ENCODE results near the gene ADM2. TPM values are rescaled to one million over a fixed set of nuclear protein-coding genes. Genes with fewer than 3 reads are reported as not detected.
A peak's percentile ranks its signal among the peaks of the same experiment; 100 is the strongest.

Gene ADM2
- total and polyA plus RNA-seq, 2 of the 13 experiments (the other 11 are each of a cell fraction or from before 2014, with no cell fraction given): 1.2 to 3.0 TPM

DNA sequence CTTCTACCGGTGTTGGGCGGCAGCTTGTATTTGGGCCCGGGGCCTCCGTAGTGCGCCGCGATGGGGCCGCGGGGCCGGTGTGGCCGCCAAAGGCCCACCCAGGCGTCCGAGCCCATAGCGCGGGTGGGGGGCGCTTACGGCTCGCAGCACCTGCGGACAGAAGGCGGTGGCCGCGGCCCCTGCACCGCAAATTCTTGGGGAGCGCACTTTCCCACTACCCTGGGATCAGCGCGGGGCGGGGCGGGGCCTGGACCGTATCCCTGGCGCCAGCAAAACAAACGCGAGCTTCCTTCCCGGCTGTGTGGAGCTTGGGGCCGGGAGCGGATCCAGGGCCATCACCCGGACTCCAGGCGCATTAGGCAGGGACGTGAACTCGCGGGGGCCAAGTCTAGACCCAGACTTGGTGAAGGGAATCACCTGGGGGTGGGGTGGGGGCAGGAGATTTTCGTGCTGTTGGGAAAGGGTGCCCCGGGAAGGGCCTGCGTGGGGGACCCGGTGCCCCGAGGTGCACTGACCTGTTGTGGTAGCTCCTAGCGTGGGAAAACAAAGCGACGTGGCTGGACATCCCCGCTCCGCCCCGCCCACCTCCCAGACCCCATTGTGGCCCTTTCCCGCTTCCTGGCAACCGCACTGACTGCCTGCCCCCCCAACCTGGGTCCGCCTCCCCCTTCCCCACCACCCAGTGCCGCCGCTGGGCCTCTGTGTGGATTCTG, 50.8 kb downstream of the ADM2 start (continued):
- TF ChIP-seq, protein P1, sequence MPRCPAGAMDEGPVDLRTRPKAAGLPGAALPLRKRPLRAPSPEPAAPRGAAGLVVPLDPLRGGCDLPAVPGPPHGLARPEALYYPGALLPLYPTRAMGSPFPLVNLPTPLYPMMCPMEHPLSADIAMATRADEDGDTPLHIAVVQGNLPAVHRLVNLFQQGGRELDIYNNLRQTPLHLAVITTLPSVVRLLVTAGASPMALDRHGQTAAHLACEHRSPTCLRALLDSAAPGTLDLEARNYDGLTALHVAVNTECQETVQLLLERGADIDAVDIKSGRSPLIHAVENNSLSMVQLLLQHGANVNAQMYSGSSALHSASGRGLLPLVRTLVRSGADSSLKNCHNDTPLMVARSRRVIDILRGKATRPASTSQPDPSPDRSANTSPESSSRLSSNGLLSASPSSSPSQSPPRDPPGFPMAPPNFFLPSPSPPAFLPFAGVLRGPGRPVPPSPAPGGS (CRISPR knock-in tag; IDR thresholded peaks at IDR 0.05): no peak
- TF ChIP-seq, protein P2, sequence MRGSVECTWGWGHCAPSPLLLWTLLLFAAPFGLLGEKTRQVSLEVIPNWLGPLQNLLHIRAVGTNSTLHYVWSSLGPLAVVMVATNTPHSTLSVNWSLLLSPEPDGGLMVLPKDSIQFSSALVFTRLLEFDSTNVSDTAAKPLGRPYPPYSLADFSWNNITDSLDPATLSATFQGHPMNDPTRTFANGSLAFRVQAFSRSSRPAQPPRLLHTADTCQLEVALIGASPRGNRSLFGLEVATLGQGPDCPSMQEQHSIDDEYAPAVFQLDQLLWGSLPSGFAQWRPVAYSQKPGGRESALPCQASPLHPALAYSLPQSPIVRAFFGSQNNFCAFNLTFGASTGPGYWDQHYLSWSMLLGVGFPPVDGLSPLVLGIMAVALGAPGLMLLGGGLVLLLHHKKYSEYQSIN (CRISPR knock-in tag; IDR thresholded peaks at IDR 0.05; ENCODE audit: borderline replicate concordance): no peak
- TF ChIP-seq, protein P3, sequence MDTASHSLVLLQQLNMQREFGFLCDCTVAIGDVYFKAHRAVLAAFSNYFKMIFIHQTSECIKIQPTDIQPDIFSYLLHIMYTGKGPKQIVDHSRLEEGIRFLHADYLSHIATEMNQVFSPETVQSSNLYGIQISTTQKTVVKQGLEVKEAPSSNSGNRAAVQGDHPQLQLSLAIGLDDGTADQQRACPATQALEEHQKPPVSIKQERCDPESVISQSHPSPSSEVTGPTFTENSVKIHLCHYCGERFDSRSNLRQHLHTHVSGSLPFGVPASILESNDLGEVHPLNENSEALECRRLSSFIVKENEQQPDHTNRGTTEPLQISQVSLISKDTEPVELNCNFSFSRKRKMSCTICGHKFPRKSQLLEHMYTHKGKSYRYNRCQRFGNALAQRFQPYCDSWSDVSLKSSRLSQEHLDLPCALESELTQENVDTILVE (CRISPR knock-in tag; IDR thresholded peaks at IDR 0.05): no peak
- TF ChIP-seq EEA1 (CRISPR knock-in tag; IDR thresholded peaks at IDR 0.05; ENCODE audit: borderline replicate concordance): no peak
- TF ChIP-seq ZNF562 (CRISPR knock-in tag; IDR thresholded peaks at IDR 0.05; ENCODE audit: borderline replicate concordance): no peak
- TF ChIP-seq ZNF546 (CRISPR knock-in tag; conservative IDR thresholded peaks at IDR 0.05): no peak
- TF ChIP-seq, protein P4, sequence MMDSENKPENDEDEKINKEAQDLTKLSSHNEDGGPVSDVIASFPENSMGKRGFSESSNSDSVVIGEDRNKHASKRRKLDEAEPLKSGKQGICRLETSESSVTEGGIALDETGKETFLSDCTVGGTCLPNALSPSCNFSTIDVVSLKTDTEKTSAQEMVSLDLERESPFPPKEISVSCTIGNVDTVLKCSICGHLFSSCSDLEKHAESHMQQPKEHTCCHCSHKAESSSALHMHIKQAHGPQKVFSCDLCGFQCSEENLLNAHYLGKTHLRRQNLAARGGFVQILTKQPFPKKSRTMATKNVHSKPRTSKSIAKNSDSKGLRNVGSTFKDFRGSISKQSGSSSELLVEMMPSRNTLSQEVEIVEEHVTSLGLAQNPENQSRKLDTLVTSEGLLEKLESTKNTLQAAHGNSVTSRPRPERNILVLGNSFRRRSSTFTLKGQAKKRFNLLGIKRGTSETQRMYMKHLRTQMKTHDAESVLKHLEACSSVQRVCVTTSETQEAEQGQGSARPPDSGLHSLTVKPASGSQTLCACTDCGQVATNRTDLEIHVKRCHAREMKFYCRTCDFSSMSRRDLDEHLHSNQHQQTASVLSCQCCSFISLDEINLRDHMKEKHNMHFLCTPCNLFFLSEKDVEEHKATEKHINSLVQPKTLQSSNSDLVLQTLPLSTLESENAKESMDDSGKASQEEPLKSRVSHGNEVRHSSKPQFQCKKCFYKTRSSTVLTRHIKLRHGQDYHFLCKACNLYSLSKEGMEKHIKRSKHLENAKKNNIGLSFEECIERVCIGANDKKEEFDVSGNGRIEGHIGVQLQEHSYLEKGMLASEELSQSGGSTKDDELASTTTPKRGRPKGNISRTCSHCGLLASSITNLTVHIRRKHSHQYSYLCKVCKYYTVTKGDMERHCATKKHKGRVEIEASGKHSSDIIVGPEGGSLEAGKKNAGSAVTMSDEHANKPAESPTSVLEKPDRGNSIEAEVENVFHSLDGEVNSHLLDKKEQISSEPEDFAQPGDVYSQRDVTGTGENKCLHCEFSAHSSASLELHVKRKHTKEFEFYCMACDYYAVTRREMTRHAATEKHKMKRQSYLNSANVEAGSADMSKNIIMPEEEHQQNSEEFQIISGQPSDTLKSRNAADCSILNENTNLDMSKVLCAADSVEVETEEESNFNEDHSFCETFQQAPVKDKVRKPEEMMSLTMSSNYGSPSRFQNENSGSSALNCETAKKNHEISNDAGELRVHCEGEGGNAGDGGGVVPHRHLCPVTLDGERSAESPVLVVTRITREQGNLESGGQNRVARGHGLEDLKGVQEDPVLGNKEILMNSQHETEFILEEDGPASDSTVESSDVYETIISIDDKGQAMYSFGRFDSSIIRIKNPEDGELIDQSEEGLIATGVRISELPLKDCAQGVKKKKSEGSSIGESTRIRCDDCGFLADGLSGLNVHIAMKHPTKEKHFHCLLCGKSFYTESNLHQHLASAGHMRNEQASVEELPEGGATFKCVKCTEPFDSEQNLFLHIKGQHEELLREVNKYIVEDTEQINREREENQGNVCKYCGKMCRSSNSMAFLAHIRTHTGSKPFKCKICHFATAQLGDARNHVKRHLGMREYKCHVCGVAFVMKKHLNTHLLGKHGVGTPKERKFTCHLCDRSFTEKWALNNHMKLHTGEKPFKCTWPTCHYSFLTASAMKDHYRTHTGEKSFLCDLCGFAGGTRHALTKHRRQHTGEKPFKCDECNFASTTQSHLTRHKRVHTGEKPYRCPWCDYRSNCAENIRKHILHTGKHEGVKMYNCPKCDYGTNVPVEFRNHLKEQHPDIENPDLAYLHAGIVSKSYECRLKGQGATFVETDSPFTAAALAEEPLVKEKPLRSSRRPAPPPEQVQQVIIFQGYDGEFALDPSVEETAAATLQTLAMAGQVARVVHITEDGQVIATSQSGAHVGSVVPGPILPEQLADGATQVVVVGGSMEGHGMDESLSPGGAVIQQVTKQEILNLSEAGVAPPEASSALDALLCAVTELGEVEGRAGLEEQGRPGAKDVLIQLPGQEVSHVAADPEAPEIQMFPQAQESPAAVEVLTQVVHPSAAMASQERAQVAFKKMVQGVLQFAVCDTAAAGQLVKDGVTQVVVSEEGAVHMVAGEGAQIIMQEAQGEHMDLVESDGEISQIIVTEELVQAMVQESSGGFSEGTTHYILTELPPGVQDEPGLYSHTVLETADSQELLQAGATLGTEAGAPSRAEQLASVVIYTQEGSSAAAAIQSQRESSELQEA (CRISPR knock-in tag; IDR thresholded peaks at IDR 0.05; ENCODE audit: not compliant biosample characterization): no peak
- TF ChIP-seq ISX (CRISPR knock-in tag; conservative IDR thresholded peaks at IDR 0.05): no peak
- TF ChIP-seq THAP11 (CRISPR knock-in tag; IDR thresholded peaks at IDR 0.05): peak; percentile 5; the same call in 1 of the 2 replicates
- TF ChIP-seq, protein P5, sequence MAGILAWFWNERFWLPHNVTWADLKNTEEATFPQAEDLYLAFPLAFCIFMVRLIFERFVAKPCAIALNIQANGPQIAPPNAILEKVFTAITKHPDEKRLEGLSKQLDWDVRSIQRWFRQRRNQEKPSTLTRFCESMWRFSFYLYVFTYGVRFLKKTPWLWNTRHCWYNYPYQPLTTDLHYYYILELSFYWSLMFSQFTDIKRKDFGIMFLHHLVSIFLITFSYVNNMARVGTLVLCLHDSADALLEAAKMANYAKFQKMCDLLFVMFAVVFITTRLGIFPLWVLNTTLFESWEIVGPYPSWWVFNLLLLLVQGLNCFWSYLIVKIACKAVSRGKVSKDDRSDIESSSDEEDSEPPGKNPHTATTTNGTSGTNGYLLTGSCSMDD (CRISPR knock-in tag; IDR thresholded peaks at IDR 0.05): no peak
- no peak for TF ChIP-seq CREM (IDR thresholded peaks at IDR 0.05)
- TF ChIP-seq CREM (CRISPR knock-in tag; IDR thresholded peaks at IDR 0.05): no peak

Data from HepG2 (cell line).